NCI-H146 (cell line): Measurements from ENCODE around the gene MVB12B.
"Not testable (repeated sequence)": the region's sequence is repeated elsewhere in the genome, so short reads cannot be mapped to it uniquely, and the experiment has no call there.

Experiments
- DNase-seq: peaks from one replicate; lab custom pipeline; 2025; lab: John Stamatoyannopoulos, UW

Gene MVB12B

DNA sequence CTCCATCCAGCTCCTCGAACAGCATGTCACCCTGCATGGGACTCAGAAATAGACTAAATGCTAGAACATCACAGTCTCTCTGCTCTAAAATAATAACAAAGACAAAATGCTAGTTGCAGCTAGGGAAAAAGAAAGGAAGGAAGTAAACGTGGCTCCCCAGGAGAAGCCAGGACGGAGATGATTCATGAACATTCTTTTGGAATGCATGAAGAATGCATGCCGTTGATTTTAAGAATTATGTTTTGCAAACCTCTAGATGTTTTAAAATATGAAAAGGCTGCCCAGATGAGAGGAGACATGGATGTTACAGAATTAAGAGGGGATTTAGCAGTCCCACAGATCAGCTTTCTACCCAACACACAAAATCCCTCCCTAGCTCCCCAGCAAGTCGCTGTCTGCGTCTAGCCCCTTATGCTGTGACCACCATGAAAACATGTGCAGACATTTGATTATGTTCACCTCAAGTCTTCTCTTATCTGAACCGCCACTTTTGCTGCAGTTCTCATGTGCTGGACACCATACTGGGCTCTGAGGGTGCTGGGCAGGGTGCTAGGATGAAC is 147.7 kb downstream of the MVB12B start:
- DNase-seq, result no peak

GRCh38 chr9:126474786-126475485 is 148.3 kb downstream of the MVB12B start:
- no peak for DNase-seq

DNA sequence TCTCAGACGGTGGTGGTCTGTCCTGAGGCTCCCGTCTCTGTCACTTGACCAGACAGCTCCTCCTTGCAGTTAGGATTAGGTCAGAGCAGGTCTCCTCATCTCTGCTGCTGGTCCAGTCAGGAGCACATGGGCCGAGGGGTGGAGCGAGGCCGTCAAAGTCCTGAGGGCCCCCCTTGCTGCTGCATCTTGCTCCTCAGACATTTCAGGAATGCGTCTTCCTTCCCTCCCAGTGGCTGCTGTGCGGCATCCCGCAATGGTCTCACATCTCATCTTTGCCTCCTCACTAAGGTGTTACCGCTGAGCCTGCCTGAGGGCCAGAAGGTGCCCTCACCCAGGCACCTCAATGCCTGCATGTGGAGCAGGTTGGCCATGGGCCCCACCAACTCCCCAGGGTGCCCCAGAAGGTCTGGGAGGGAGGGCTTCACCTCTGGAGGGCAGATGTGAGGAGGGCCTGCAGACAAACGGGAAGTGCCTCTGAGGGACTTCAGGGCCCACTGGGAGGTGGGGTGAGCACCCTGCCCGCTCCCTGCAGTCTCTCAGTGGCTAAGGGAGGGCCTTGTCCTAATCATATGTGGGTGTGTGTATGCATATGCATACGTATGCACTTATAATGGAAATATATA is 149.4 kb downstream of the MVB12B start:
- DNase-seq, result no peak

DNA sequence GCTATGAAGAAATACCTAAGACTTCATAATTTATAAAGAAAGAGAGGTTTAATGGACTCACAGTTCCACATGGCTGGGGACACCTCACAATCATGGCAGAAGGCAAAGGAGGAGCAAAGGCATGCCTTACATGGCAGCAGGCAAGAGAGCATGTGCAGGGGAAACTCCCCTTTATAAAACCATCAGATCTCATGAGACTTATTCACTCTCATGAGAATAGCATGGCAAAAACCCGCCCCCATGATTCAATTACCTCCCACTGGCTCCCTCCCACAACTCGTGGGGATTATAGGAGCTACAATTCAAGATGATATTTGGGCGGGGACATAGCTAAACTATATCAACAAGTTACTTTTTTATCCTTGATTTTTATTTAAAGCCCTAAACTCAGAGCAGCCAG is 150.8 kb downstream of the MVB12B start:
- not testable (repeated sequence) for DNase-seq

GRCh38 chr9:126478216-126478981 is 151.8 kb downstream of the MVB12B start:
- DNase-seq, result no peak

DNA sequence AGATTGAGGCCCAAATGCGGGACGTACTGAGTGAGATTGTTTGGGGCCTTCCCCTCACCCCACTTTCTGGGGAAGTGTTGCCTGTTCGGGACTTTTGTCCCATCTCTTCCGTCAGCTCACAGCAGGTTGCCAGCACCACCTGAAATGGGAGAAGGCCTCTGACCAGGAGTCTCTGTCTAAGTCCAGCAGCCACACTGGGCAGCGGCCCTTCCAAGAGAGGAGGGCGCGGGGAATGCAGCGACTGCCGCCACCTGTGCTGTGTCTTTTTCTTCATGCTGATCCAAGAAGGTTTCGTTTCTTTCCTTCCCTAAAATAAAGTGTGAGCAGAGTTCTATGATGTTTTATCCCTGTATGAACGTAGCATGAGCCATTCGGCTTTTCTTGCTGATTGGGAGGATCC is 152.9 kb downstream of the MVB12B start:
- DNase-seq, result no peak

- peak; percentile 2 for DNase-seq
Measured at GRCh38 chr9:126480813-126481212, 154.2 kb downstream of the MVB12B start.

GRCh38 chr9:126481862-126482261 is 155.2 kb downstream of the MVB12B start:
- no peak for DNase-seq

- DNase-seq, result no peak
Measured at GRCh38 chr9:126482361-126483044, 155.9 kb downstream of the MVB12B start.

DNA sequence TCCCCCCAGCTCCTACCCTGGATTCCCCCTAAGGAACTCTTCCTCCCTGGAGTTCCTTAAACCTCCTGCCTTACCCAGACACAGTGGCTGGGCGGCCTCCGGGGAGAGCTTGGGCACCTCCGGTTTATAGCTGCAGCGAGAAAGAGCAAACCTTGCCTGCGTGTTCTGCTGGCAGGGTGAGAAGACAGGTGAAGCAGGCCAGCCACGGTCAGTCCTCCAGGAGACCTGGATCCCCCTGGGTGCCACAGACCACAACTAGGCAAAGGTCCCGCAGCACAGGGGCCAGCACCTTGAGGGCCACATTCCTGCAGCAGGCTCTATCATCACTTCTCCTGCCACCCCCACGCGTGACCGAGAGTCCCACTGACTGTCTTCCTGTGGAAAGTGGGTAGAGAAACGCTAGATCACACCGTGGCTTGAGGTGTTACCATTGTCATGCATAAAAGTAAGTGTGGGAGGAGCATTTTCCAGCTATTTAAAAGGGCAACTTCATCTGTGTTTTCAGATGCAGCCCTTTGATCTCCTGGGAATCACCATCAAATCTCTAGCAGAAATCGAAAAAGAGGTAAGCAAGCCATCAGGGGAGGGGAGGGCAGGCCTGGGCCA is 156.9 kb downstream of the MVB12B start:
- no peak for DNase-seq

- DNase-seq, result no peak
Measured at GRCh38 chr9:126485662-126486061, 159.0 kb downstream of the MVB12B start.

GRCh38 chr9:126486276-126486675 is 159.6 kb downstream of the MVB12B start:
- DNase-seq, result no peak

DNA sequence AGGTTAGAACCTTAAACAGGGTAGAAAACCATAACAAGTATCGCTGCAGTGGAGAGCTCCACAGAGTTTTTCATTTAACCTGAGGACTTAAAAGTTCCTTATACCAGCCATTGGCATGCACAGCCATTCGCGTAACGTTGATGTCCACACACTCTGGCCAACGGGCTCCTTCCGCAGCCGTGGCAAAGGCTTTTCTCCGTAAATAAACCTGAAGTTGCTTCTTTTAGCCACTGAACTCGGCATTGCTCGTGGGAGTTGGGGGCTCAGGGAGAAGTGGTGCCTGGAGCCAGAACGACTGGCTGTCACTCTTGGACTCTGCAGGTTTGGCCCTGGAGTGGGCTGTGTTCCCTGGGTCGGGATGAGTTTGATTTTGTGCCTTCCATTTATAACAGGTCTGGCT is 161.2 kb downstream of the MVB12B start:
- DNase-seq, result no peak

- DNase-seq, result no peak
Measured at GRCh38 chr9:126488310-126488709, 161.7 kb downstream of the MVB12B start.

GRCh38 chr9:126488881-126489404 is 162.3 kb downstream of the MVB12B start:
- no peak for DNase-seq

- no peak for DNase-seq
Measured at GRCh38 chr9:126489581-126490213, 163.1 kb downstream of the MVB12B start.

DNA sequence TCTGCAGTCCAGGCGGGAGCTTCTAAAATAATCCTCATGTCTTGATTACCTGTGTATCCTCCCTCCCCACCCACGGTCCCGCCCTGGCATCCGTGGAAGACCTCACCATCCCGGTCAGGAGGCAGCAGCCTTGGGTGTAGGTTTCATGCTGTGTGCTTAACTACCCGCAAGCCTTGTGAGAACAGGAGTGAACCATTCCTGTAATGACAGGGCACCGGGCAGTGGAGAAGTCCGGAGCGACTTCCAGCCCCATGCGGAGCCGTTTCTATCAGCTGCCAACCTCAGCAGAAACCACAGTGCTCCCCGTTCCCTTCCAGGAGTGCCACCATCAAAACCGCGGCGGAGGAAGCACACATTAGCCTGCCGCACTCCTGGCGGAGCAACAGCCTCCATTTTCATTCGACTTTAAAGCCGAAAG is 163.6 kb downstream of the MVB12B start:
- DNase-seq, result no peak

DNA sequence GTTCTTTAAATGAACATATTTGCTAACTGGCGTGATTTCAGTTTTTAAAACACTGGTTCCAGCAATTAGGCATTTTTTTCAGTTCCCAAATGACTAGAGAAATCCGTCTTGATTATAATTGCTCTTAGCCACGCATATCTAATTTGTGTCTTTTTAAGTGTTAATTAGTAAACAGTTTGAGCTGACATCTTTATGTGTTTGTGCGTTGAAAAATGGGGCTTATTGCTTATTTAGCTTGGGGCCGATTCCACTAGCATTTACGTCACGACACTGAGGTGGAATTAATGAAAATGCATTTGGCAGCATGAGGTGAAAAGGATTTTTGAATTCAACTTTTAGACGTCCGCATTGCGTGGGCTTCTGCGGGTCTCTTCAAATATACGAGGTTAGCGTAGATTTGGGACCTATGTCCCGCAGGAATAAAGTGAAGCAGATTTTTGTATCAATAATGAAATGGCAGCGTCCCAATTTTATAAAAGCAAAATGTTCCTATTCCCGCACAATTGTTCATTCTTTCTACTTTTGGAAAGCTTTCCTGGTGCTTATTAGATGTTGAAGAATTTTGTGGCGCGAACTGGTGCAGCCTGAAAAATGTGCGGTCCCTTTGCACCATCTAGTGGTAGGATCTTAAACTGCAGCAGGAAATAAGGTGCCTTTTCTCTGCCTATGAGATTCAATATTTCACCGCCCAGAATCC is 164.4 kb downstream of the MVB12B start:
- DNase-seq, result peak; percentile 31

DNA sequence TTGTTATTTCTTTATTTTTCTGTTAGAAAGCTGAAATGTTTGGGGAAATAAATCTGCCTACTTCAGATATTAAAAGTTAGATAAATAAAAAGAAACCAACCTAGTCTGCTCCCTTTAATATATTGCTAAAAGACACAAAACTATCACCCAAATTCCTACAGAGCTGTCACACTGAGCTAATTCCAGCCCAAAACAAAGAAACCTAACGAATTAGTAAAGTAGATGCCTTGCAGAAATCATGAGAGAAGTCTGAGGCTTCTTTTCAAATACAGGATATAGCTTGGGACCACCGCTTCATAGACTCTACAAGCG is 164.9 kb downstream of the MVB12B start:
- no peak for DNase-seq

DNA sequence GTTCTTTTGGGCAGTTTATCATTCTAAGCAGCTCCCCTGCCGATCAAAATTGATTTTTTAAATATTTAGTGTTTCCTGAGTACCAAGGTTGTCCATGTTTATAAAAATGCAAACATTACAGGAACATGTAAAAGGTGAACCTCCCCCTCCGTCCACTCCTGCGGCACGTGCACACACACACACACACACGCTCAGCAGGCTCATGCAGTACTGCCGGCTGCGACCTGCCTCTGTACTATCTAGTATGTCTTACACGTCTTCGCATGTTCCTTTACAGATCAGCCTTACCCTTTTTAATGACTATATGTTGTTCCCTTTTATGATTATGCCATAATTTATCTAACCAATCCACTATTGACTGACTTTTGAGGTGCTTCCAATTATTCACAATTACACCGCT is 165.3 kb downstream of the MVB12B start:
- no peak for DNase-seq

GRCh38 chr9:126494264-126494663 is 167.6 kb downstream of the MVB12B start:
- DNase-seq, result no peak
